Prostate gland (tissue), 2 donors: ENCODE measurements around the gene CD200. TPM values are rescaled to one million over a fixed set of nuclear protein-coding genes. Genes with fewer than 3 reads are reported as not detected.

Experiments used
- DNase-seq: peaks from one replicate; pipeline ENCODE4 v3.0.0-alpha.2; 2019; ENCODE audit warnings: low spot score
- H3K27ac ChIP-seq, 2 donors: fragments of 200-600 bp; sonication (generic); 2 replicates each; pipeline ENCODE4 v1.5.1; 2017 to 2019
- H3K27me3 ChIP-seq: fragments of 200-600 bp; sonication (generic); replicated peaks from 2 replicates; pipeline ENCODE4 v1.5.1; 2019; ENCODE audit not compliant: insufficient read depth
- H3K36me3 ChIP-seq, 2 donors: fragments of 200-600 bp; sonication (generic); 1 replicate in 1 of 2; 2 replicates in 1 of 2; pipeline versions ENCODE4 v1.5.1 to v1.8.1; 2017 to 2019
- H3K4me1 ChIP-seq: fragments of 200-600 bp; sonication (generic); replicated peaks from 2 replicates; pipeline ENCODE4 v1.5.1; 2019
- H3K4me3 ChIP-seq, 2 donors: fragments of 200-600 bp; sonication (generic); 2 replicates each; pipeline ENCODE4 v1.5.1; 2017 to 2019
- H3K9me3 ChIP-seq: fragments of 200-600 bp; sonication (generic); 2 replicates; pipeline ENCODE4 v1.5.1; 2017
- POLR2A ChIP-seq: fragments of 450-650 bp; IDR thresholded peaks from one replicate; pipeline ENCODE4 v1.6.1; 2016; ENCODE audit warnings: antibody characterized with exemption, mild to moderate bottlenecking
- POLR2AphosphoS5 ChIP-seq: sonication (generic); formaldehyde crosslinking; IDR thresholded peaks from one replicate; pipeline ENCODE4 v1.6.1; 2017; ENCODE audit warnings: antibody characterized with exemption
- WGBS: methylation state at CpG from one replicate; pipeline ENCODE4 v1.1.5; 2018; 5-methylcytosine and 5-hydroxymethylcytosine counted together
- intact Hi-C: fragments of 100-400 bp; cut with DNase I; formaldehyde crosslinking; loops from one replicate; pipeline ENCODE4 v1.14.2; 2022
- total RNA-seq, 2 donors: library from RNA; depleted of rRNA; stranded (reverse); fragments of >200 nt; gene quantifications; one replicate each; pipeline ENCODE4 v1.1.0, GENCODE V29; 2016
- TF ChIP-seq, protein P1 (sequence below), 4 experiments: fragments of 200-600 bp in 2 of 4; fragments of 450-650 bp in 2 of 4; sonication (generic) in 2 of 4; IDR thresholded peaks; 1 replicate in 3 of 4; 2 replicates in 1 of 4; pipeline ENCODE4 v1.5.1; 2016 to 2019; ENCODE audit warnings: antibody characterized with exemption in 4 of 4, mild to moderate bottlenecking in 2 of 4, moderate library complexity in 2 of 4

CD200 gene
- total RNA-seq, 2 donors from 2014 or later, result 5.2 to 6.3 TPM

DNA sequence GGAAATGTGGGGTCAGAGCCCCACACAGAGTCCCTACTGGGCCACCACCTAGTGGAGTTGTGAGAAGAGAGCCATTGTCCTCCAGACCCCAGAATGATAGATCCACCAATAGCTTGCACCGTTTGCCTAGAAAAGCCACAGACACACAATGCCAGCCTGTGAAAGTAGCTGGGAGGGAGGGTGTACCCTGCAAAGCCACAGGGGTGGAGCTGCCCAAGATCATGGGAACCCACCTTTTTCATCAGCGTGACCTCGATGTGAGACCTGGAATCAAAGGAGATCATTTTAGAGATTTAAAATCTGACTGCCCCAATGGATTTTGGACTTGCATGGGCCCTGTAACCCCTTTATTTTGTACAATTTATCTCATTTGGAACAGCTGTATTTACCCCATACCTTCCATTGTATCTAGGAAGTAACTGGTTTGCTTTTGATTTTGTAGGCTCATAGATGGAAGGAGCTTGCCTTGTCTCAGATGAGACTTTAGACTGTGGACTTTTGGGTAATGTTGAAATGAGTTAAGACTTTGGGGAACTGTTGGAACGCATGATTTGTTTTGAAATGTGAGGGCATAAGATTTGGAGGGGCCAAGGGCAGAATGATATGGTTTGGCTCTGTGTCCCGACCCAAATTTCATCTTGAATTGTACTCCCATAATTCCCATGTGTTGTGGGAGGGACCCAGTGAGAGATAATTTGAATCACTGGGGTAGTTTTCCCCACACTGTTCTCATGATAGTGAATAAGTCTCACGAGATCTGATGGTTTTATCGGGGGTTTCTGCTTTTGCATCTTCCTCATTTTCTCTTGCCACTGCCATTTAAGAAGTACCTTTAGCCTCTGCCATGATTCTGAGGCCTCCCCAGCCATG lies 49.0 kb downstream of the CD200 start:
- Histone ChIP-seq H3K4me1 (no peaks in the 10 kb centered on the region), H3K36me3 (no peaks in the 10 kb centered on the region), H3K27me3 (no peaks in the 10 kb centered on the region), H3K4me3 (no peak overlapping the region), H3K9me3 (no peaks in the 10 kb centered on the region), H3K27ac (no peak overlapping the region)
- 89% methylated on average over 7 of the region's 7 CpGs for WGBS
- intact Hi-C loops, result no loop called here
- DNase-seq, result no peak
- TF ChIP-seq POLR2A (no peak), POLR2AphosphoS5 (no peak)
- TF ChIP-seq, protein P1, sequence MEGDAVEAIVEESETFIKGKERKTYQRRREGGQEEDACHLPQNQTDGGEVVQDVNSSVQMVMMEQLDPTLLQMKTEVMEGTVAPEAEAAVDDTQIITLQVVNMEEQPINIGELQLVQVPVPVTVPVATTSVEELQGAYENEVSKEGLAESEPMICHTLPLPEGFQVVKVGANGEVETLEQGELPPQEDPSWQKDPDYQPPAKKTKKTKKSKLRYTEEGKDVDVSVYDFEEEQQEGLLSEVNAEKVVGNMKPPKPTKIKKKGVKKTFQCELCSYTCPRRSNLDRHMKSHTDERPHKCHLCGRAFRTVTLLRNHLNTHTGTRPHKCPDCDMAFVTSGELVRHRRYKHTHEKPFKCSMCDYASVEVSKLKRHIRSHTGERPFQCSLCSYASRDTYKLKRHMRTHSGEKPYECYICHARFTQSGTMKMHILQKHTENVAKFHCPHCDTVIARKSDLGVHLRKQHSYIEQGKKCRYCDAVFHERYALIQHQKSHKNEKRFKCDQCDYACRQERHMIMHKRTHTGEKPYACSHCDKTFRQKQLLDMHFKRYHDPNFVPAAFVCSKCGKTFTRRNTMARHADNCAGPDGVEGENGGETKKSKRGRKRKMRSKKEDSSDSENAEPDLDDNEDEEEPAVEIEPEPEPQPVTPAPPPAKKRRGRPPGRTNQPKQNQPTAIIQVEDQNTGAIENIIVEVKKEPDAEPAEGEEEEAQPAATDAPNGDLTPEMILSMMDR (IDR thresholded peaks at IDR 0.05), result no peak

DNA sequence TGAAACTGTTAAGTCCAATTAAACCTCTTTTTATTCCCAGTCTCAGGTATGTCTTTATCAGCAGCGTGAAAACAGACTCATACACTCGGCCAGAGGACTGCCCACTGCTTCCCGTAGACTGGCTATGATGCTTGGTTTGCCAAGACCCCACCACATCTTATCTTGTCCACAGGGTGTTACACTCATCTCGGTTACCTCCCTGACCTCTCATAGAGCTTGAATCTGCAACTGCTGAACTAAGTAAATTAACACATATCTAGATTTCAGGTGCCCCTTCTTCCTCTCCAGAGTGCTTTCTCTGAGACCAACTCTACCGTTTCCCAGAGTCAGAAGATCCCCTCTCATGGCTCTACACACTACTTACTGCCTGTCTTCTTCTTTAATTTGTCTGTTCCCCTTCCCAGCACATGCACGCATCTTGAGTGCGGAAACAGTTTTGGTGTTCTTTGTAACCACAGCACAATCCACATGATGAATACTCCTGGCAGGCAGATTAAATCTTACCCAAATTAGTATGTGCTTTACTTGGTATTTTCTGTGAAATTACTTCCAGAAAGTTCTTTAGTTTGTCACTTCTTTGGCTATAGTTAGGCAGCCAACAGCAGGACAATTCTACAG lies 49.7 kb downstream of the CD200 start:
- no peak for DNase-seq
- TF ChIP-seq POLR2AphosphoS5 (no peak), POLR2A (no peak)
- TF ChIP-seq, protein P1 (IDR thresholded peaks at IDR 0.05), result no peak
- Histone ChIP-seq H3K27ac (no peak overlapping the region), H3K27me3 (no peaks in the 10 kb centered on the region), H3K4me1 (no peaks in the 10 kb centered on the region), H3K36me3 (no peaks in the 10 kb centered on the region), H3K4me3 (no peak overlapping the region), H3K9me3 (no peaks in the 10 kb centered on the region)
- intact Hi-C loops, result no loop called here
- 90% methylated on average over 7 of the region's 7 CpGs for WGBS

DNA sequence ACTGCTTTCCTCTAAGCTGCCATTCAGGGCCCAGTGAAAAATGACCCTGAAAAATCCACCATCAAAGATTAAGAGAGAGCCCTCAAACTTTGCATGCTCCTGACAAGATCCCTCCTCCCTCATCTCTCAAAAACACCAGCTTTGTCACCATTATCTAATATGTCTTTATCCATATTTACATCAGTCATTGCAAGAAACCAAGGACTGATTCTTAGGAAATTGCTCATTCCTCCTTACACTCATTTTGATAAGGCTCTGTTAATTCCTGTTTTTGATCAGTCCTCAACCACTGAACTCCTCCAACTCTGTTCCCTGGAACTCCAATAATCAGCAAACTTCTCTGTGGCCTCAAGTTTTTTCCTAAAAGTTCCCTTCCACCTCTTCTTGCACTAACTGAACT lies 51.8 kb downstream of the CD200 start:
- intact Hi-C loops, result no loop called here
- no peak for TF ChIP-seq POLR2AphosphoS5
- H3K36me3 ChIP-seq, result no peaks in the 10 kb centered on the region
- no peaks in the 10 kb centered on the region for H3K4me1 ChIP-seq
- DNase-seq, result no peak
- no peaks in the 10 kb centered on the region for H3K27me3 ChIP-seq
- no peak overlapping the region for H3K27ac ChIP-seq
- H3K4me3 ChIP-seq, result no peak overlapping the region
- H3K9me3 ChIP-seq, result no peaks in the 10 kb centered on the region

DNA sequence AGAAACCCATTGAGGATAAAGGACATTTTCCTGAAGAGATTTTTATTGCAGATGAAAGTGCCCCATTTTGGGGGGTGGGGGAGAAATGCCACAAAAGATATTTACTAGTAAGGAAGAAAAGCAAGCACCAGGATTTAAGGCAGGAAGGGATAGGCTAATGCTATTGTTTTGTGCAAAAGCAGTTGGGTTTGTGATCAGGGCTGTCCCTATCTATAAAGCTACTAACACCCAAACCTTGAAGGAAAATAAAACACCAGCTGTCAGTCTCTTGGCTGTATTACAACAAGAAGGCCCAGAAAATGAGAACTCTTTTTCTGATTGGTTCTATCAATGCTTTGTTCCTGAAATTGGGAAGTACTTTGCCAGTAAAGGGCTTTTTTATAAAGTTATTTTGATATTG lies 56.0 kb downstream of the CD200 start:
- TF ChIP-seq POLR2AphosphoS5 (no peak), POLR2A (no peak)
- TF ChIP-seq, protein P1 (IDR thresholded peaks at IDR 0.05), result no peak
- Histone ChIP-seq H3K27ac (no peak overlapping the region), H3K4me1 (no peaks in the 10 kb centered on the region), H3K9me3 (no peaks in the 10 kb centered on the region), H3K27me3 (no peaks in the 10 kb centered on the region), H3K4me3 (no peak overlapping the region), H3K36me3 (no peaks in the 10 kb centered on the region)
- no peak for DNase-seq
- intact Hi-C loops, result no loop called here

DNA sequence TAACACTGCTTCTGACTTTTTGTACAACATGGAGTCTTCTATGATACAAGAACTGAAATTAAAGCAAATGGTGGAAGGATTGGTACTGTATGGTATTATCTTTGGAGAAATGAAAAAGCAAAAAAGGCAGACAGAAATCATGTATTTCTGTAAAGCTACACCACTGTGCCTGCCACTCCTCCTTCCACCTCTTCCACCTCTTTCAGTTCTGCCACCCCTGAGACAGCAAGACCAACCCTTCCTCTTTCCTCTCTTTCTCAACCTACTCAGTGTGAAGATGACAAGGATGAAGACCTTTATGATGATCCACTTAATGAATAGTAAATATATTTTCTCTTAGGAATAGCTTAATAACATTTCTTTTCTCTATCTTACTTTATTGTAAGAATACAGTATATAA lies 57.0 kb downstream of the CD200 start:
- H3K9me3 ChIP-seq, result no peaks in the 10 kb centered on the region
- no peak for DNase-seq
- no peak overlapping the region for H3K27ac ChIP-seq
- no peaks in the 10 kb centered on the region for H3K27me3 ChIP-seq
- H3K4me1 ChIP-seq, result no peaks in the 10 kb centered on the region
- H3K4me3 ChIP-seq, result no peak overlapping the region
- no peaks in the 10 kb centered on the region for H3K36me3 ChIP-seq
- intact Hi-C loops, result loop anchor here (5.0 kb wide), 1 partner anchor 53 kb away; no protein-coding TSS in a partner anchor
- TF ChIP-seq POLR2A (no peak), POLR2AphosphoS5 (no peak)
- TF ChIP-seq, protein P1 (IDR thresholded peaks at IDR 0.05), result no peak
